ENCODE results near the gene JPH2.

The JPH2 gene

DNA sequence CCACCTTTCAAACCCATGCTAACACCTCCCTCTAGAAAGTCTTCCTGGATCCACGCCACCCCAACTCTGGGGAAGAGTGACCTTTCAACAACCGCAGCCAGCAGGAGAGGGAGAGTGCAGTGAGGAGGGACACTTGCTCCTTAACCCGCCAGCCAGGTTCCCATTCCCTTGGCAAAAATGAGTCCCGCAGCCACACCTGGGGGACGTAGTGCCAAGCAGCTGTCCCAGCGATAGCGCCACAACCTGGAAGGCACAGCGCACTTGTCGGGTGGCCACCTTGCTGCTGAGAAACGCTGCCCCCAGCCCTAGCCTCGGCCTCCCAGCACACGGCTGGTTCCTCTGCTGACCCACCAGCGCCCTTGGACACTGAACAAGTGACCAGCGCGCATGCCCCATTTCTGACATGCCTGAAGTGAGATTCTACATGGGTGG is 119.3 kb downstream of the JPH2 start:
- peak; percentile 8 for DNase-seq (ENCODE audit: extremely low spot score)
- ChIA-PET POLR2A (no interaction called here), CTCF (interaction anchor here (1.6 to 2.0 kb wide), 2 partner anchors 13 to 17 kb away, joined by 3 to 7 read pairs; no protein-coding TSS in a partner anchor)
- TF ChIP-seq, protein P1, sequence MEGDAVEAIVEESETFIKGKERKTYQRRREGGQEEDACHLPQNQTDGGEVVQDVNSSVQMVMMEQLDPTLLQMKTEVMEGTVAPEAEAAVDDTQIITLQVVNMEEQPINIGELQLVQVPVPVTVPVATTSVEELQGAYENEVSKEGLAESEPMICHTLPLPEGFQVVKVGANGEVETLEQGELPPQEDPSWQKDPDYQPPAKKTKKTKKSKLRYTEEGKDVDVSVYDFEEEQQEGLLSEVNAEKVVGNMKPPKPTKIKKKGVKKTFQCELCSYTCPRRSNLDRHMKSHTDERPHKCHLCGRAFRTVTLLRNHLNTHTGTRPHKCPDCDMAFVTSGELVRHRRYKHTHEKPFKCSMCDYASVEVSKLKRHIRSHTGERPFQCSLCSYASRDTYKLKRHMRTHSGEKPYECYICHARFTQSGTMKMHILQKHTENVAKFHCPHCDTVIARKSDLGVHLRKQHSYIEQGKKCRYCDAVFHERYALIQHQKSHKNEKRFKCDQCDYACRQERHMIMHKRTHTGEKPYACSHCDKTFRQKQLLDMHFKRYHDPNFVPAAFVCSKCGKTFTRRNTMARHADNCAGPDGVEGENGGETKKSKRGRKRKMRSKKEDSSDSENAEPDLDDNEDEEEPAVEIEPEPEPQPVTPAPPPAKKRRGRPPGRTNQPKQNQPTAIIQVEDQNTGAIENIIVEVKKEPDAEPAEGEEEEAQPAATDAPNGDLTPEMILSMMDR (IDR thresholded peaks at IDR 0.05; ENCODE audit: control extremely low read depth, extremely low read depth, low read depth, missing control alignments), result no peak

GRCh38 chr20:44066645-44067606 is 120.1 kb downstream of the JPH2 start:
- CTCF ChIA-PET, result interaction anchor here (2.0 kb wide), 1 partner anchor 14 kb away, joined by 7 read pairs; no protein-coding TSS in a partner anchor
- POLR2A ChIA-PET, result no interaction called here
- TF ChIP-seq, protein P1 (IDR thresholded peaks at IDR 0.05; ENCODE audit: control extremely low read depth, extremely low read depth, low read depth, missing control alignments), result no peak
- DNase-seq (ENCODE audit: extremely low spot score), result peak; percentile 14

- ChIA-PET CTCF (interaction anchor here (2.0 kb wide), 1 partner anchor 15 kb away, joined by 7 read pairs; no protein-coding TSS in a partner anchor), POLR2A (no interaction called here)
- TF ChIP-seq, protein P1 (IDR thresholded peaks at IDR 0.05; ENCODE audit: control extremely low read depth, extremely low read depth, low read depth, missing control alignments), result no peak
- no peak for DNase-seq (ENCODE audit: extremely low spot score)
Observed at GRCh38 chr20:44065401-44066340, 121.3 kb downstream of the JPH2 start.

DNA sequence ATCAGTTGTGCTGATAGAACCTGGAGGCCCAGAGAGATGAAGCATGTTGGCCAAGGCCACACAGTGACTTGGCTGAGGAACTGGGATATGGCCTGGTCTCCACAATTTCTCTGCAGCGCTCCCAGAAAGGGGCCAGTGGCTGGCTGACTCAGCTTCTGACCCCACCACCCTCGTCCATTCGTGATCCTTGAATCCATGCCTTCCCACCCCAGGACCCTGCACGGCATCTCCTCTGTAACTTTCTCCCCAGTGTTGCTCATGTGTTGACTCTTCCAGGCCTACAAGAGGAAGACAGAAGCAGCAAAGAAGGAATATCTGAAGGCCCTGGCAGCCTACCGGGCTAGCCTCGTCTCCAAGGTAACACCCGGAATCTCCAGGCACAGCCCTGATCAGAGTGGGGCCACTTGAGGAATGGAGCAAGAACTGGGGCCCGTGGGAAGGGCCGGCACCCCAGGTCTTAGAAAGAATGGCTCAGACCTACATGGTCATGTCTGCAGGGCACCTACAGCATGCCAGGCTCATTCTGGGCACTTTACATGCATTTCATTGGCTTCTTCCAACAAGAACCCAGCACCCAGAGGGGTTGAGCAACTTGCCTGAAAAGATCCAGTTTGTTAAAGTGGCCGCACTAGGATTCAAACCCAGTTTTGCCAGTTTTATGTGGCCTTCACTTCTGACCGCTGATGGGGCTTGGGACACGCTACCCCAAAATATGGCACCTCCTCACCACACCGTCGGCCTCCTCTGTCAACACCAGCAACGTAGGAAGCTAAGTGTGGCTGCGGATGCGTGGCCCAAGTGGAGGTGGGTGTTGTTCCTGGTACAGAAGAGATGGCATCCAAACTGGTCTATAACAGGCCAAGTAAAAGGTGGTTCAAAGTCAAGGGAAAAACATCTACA is 122.2 kb downstream of the JPH2 start:
- POLR2A ChIA-PET, result no interaction called here
- no peak for DNase-seq (ENCODE audit: extremely low spot score)
- CTCF ChIA-PET, result no interaction called here
- TF ChIP-seq, protein P1 (IDR thresholded peaks at IDR 0.05; ENCODE audit: control extremely low read depth, extremely low read depth, low read depth, missing control alignments), result no peak

Measured in GM10248 (cell line).